ENCODE measurements around the gene KCTD4.
A peak's percentile ranks its signal among the peaks of the same experiment; 100 is the strongest.

KCTD4 gene

DNA sequence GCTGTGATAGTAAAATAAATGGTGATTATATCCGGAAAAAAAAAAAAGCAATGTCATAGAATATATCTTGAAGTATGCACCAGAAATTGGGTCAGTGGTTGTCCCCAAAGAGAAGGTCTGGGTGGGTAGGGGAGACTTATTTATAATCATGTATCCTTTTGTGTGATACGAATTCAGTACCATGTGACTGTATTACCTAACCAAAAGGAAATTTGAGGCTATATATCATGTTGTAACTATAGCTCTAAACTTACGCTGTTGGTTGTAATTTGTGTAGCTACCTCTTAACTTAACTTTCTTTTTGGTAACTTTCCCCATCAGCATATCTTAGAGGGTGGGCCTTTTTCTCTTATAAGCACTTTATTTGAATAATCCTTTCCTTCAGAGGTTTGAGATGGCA is 25.2 kb upstream of the KCTD4 start:
- in situ Hi-C loops (cut with HindIII; ENCODE audit: low sequenced_read_pairs): no loop called here
- H3K4me3 ChIP-seq (ENCODE audit: low read depth, low read length): no peak overlapping the region
- no peak for DNase-seq (ENCODE audit: low read depth, low spot score)
- TF ChIP-seq, protein P1, sequence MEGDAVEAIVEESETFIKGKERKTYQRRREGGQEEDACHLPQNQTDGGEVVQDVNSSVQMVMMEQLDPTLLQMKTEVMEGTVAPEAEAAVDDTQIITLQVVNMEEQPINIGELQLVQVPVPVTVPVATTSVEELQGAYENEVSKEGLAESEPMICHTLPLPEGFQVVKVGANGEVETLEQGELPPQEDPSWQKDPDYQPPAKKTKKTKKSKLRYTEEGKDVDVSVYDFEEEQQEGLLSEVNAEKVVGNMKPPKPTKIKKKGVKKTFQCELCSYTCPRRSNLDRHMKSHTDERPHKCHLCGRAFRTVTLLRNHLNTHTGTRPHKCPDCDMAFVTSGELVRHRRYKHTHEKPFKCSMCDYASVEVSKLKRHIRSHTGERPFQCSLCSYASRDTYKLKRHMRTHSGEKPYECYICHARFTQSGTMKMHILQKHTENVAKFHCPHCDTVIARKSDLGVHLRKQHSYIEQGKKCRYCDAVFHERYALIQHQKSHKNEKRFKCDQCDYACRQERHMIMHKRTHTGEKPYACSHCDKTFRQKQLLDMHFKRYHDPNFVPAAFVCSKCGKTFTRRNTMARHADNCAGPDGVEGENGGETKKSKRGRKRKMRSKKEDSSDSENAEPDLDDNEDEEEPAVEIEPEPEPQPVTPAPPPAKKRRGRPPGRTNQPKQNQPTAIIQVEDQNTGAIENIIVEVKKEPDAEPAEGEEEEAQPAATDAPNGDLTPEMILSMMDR (IDR thresholded peaks at IDR 0.05; ENCODE audit: low read depth, low read length): no peak

DNA sequence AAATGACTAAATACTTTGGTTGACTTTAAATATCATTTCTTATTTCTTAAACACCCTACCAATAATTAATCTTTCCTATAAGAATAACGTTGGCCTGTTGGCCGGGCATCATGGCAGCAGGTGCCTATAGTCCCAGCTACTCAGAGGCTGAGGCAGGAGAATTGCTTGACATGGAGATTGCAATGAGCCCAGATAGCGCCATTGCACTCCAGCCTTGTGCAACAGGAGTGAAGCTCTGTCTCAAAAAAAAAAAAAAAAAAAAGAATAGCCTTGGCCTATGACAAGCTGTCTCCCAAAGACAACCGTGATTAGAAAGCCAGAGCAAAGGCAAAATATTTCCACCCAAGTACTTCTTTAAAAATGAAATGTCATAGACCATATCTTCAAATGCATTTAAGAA is 24.5 kb upstream of the KCTD4 start:
- TF ChIP-seq, protein P1 (IDR thresholded peaks at IDR 0.05; ENCODE audit: low read depth, low read length): no peak
- H3K4me3 ChIP-seq (ENCODE audit: low read depth, low read length): no peak overlapping the region
- in situ Hi-C loops (cut with HindIII; ENCODE audit: low sequenced_read_pairs): no loop called here
- DNase-seq (ENCODE audit: low read depth, low spot score): no peak

GRCh38 chr13:45224176-45224575 is 23.3 kb upstream of the KCTD4 start:
- TF ChIP-seq, protein P1 (IDR thresholded peaks at IDR 0.05; ENCODE audit: low read depth, low read length): no peak
- DNase-seq (ENCODE audit: low read depth, low spot score): no peak
- H3K4me3 ChIP-seq (ENCODE audit: low read depth, low read length): no peak overlapping the region
- in situ Hi-C loops (cut with HindIII; ENCODE audit: low sequenced_read_pairs): no loop called here

- no peak overlapping the region for H3K4me3 ChIP-seq (ENCODE audit: low read depth, low read length)
- in situ Hi-C loops (cut with HindIII; ENCODE audit: low sequenced_read_pairs): no loop called here
- DNase-seq (ENCODE audit: low read depth, low spot score): no peak
- TF ChIP-seq, protein P1 (IDR thresholded peaks at IDR 0.05; ENCODE audit: low read depth, low read length): no peak
These were observed 22.1 kb upstream of the KCTD4 start for GRCh38 chr13:45222919-45223318.

GRCh38 chr13:45222516-45222915 is 21.7 kb upstream of the KCTD4 start:
- TF ChIP-seq, protein P1 (IDR thresholded peaks at IDR 0.05; ENCODE audit: low read depth, low read length): no peak
- no peak for DNase-seq (ENCODE audit: low read depth, low spot score)
- in situ Hi-C loops (cut with HindIII; ENCODE audit: low sequenced_read_pairs): no loop called here
- no peak overlapping the region for H3K4me3 ChIP-seq (ENCODE audit: low read depth, low read length)

DNA sequence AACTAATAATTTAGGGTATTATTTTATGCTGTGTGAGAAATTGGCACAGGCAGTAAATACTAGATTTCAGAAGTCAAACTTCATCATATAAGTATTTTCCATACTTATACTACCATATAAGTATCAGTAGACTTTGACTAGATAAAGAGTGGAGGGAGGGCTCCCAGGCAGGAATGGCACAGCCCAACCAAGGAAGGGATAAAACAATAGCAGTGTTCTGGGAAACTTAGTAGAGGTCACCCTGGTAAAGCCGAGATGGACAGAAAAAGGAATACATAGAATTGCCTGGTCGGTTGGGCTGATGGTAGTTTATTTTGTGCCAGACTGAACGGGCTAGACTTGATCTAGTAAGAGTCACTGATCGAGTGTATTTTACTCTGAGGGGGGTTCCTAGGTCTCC is 19.6 kb upstream of the KCTD4 start:
- TF ChIP-seq, protein P1 (IDR thresholded peaks at IDR 0.05; ENCODE audit: low read depth, low read length): no peak
- in situ Hi-C loops (cut with HindIII; ENCODE audit: low sequenced_read_pairs): no loop called here
- no peak for DNase-seq (ENCODE audit: low read depth, low spot score)
- H3K4me3 ChIP-seq (ENCODE audit: low read depth, low read length): no peak overlapping the region

DNA sequence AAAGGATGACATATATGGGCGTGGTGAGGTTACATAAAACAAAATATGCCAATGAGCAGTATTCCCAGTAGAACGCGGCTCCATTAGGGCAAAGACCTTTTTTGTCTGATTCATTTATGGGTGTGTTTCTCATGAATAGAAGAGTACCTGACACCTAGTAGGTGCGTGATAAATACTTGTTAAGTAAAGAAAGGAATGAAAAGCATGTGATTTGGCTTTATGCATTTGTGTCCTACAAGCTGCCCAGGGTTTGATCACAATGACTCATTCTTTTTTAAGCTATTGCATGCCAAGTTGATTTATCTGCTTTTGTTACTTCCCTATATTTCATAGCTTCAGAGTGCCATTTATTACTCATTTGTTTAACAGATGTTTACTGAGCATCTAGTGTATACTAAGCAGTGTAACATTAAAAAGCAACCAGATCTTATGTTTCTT is 19.1 kb upstream of the KCTD4 start:
- TF ChIP-seq, protein P1 (IDR thresholded peaks at IDR 0.05; ENCODE audit: low read depth, low read length): no peak
- H3K4me3 ChIP-seq (ENCODE audit: low read depth, low read length): no peak overlapping the region
- in situ Hi-C loops (cut with HindIII; ENCODE audit: low sequenced_read_pairs): no loop called here
- DNase-seq (ENCODE audit: low read depth, low spot score): peak; percentile 58

Data from astrocyte of the spinal cord (primary cell).